ENCODE measurements around the gene BOD1L1. TPM values are rescaled to one million over a fixed set of nuclear protein-coding genes. Genes with fewer than 3 reads are reported as not detected.

BOD1L1 gene
- total RNA-seq, 1 experiment from 2014 or later: 18.1 TPM

DNA sequence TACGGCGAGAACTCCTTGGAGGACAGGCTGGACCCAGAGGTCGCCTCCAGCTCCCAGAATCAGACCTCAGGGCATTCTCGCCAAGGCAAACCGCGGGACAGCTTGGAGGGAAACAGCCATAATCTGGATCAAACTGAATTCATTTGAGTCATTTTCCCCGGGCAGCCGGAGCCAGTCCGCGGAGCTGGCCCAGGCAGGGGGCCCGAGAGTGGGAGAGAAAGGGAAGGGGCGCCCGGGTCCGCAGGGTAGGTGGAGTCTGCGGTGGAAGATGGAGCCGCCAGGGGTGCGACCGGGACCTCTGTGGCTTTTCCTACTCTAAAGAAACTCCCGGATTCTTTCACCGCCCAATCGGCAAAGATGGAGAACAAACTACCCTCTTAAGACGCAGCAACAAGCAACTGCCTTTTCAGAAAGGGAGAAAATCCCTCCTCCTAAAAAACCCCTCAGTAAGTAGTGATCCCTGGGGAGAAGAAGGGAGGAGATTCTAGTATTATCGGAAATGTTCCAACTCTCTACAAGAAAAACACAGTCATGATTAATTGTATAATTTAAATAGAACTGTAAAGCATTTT lies 88.4 kb downstream of the BOD1L1 start:
- Histone ChIP-seq H3K4me3 (ENCODE audit: low read depth in 2 of 2, low read length in 2 of 2) (no peak overlapping the region), H3K36me3 (ENCODE audit: control insufficient read depth, insufficient read depth, low read length) (no peaks in the 10 kb centered on the region), H3K27ac (ENCODE audit: low read length) (no peak overlapping the region), H3K27me3 (ENCODE audit: control insufficient read depth, insufficient read depth, low read length) (no peaks in the 10 kb centered on the region), H3K4me1 (ENCODE audit: control insufficient read depth, insufficient read depth, low read length) (no peaks in the 10 kb centered on the region), H3K9me3 (ENCODE audit: control insufficient read depth, insufficient read depth, low read depth, low read length) (no peaks in the 10 kb centered on the region)
- DNase-seq (ENCODE audit: low read depth, low spot score) (no peak), ATAC-seq (no peak)
- ChIA-PET CTCF (no interaction called here), POLR2A (no interaction called here)
- intact Hi-C loops (cut with micrococcal nuclease; ENCODE audit: unreplicated experiment): no loop called here
- BruUV-seq (replicated peaks): no TSS peak
- no peak for TF ChIP-seq POLR2AphosphoS5 (IDR thresholded peaks at IDR 0.05; ENCODE audit: low read depth, low read length)
- TF ChIP-seq SIN3A (IDR thresholded peaks at IDR 0.05; ENCODE audit: borderline replicate concordance, insufficient read depth, low read depth, low read length): no peak
- TF ChIP-seq, protein P1, sequence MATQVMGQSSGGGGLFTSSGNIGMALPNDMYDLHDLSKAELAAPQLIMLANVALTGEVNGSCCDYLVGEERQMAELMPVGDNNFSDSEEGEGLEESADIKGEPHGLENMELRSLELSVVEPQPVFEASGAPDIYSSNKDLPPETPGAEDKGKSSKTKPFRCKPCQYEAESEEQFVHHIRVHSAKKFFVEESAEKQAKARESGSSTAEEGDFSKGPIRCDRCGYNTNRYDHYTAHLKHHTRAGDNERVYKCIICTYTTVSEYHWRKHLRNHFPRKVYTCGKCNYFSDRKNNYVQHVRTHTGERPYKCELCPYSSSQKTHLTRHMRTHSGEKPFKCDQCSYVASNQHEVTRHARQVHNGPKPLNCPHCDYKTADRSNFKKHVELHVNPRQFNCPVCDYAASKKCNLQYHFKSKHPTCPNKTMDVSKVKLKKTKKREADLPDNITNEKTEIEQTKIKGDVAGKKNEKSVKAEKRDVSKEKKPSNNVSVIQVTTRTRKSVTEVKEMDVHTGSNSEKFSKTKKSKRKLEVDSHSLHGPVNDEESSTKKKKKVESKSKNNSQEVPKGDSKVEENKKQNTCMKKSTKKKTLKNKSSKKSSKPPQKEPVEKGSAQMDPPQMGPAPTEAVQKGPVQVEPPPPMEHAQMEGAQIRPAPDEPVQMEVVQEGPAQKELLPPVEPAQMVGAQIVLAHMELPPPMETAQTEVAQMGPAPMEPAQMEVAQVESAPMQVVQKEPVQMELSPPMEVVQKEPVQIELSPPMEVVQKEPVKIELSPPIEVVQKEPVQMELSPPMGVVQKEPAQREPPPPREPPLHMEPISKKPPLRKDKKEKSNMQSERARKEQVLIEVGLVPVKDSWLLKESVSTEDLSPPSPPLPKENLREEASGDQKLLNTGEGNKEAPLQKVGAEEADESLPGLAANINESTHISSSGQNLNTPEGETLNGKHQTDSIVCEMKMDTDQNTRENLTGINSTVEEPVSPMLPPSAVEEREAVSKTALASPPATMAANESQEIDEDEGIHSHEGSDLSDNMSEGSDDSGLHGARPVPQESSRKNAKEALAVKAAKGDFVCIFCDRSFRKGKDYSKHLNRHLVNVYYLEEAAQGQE (IDR thresholded peaks at IDR 0.05; ENCODE audit: insufficient read depth in 1 of 2, low read depth in 2 of 2, low read length in 1 of 2): no peak
- no peak for TF ChIP-seq TCF7L2 (IDR thresholded peaks at IDR 0.05; ENCODE audit: low read depth, low read length)
- TF ChIP-seq, protein P2, sequence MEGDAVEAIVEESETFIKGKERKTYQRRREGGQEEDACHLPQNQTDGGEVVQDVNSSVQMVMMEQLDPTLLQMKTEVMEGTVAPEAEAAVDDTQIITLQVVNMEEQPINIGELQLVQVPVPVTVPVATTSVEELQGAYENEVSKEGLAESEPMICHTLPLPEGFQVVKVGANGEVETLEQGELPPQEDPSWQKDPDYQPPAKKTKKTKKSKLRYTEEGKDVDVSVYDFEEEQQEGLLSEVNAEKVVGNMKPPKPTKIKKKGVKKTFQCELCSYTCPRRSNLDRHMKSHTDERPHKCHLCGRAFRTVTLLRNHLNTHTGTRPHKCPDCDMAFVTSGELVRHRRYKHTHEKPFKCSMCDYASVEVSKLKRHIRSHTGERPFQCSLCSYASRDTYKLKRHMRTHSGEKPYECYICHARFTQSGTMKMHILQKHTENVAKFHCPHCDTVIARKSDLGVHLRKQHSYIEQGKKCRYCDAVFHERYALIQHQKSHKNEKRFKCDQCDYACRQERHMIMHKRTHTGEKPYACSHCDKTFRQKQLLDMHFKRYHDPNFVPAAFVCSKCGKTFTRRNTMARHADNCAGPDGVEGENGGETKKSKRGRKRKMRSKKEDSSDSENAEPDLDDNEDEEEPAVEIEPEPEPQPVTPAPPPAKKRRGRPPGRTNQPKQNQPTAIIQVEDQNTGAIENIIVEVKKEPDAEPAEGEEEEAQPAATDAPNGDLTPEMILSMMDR (IDR thresholded peaks at IDR 0.05): no peak
- in situ Hi-C loops (cut with HindIII; ENCODE audit: low pct_unique_long_range_greater_than_20kb, low sequenced_read_pairs): no loop called here

DNA sequence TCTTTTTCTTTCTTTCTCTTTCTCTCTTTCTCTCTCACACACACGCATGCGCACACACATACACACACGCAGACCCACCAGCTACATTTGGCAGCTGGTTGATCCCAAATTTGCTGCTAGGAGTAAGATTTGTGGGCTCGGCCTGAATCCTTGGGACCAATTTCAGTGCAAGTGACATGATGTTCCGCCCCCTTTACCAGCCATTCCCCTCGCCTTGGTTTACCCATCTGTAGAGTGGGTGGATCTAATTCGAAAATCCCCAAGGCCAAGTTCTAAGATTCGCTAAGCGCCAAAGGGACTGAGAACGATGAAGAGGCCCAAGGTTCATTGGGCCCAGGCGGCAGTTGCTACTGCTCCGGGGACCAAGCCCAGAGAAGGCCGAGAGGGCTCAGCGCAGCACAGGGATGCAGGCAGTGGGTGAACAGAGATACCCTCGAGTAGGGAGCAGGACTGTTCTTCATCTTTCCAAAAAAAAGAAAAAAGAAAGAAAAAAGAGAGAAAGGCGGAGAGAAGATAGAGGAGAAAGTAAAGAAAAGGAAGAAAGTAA lies 89.0 kb downstream of the BOD1L1 start:
- Histone ChIP-seq H3K4me3 (ENCODE audit: low read depth in 2 of 2, low read length in 2 of 2) (no peak overlapping the region), H3K9me3 (ENCODE audit: control insufficient read depth, insufficient read depth, low read depth, low read length) (no peaks in the 10 kb centered on the region), H3K36me3 (ENCODE audit: control insufficient read depth, insufficient read depth, low read length) (no peaks in the 10 kb centered on the region), H3K27ac (ENCODE audit: low read length) (no peak overlapping the region), H3K27me3 (ENCODE audit: control insufficient read depth, insufficient read depth, low read length) (no peaks in the 10 kb centered on the region), H3K4me1 (ENCODE audit: control insufficient read depth, insufficient read depth, low read length) (no peaks in the 10 kb centered on the region)
- CTCF ChIA-PET: interaction anchor here (0.6 kb wide), 1 partner anchor 811 kb away, joined by 4 read pairs; no protein-coding TSS in a partner anchor
- intact Hi-C loops (cut with micrococcal nuclease; ENCODE audit: unreplicated experiment) (no loop called here), in situ Hi-C loops (cut with HindIII; ENCODE audit: low pct_unique_long_range_greater_than_20kb, low sequenced_read_pairs) (no loop called here)
- no peak for ATAC-seq
- no TSS peak for BruUV-seq (replicated peaks)
- TF ChIP-seq TCF7L2 (IDR thresholded peaks at IDR 0.05; ENCODE audit: low read depth, low read length): no peak
- TF ChIP-seq, protein P2 (IDR thresholded peaks at IDR 0.05): no peak
- no peak for TF ChIP-seq SIN3A (IDR thresholded peaks at IDR 0.05; ENCODE audit: borderline replicate concordance, insufficient read depth, low read depth, low read length)
- TF ChIP-seq, protein P1 (IDR thresholded peaks at IDR 0.05; ENCODE audit: insufficient read depth in 1 of 2, low read depth in 2 of 2, low read length in 1 of 2): no peak
- TF ChIP-seq POLR2AphosphoS5 (IDR thresholded peaks at IDR 0.05; ENCODE audit: low read depth, low read length): no peak
- no peak for DNase-seq (ENCODE audit: low read depth, low spot score)
- POLR2A ChIA-PET: no interaction called here
